Kidney epithelial cell (primary cell): ENCODE results near the gene ATP6V1E1. TPM values are rescaled to one million over a fixed set of nuclear protein-coding genes. Genes with fewer than 3 reads are reported as not detected.
"Not testable (repeated sequence)": the region's sequence is repeated elsewhere in the genome, so short reads cannot be mapped to it uniquely, and the experiment has no call there.

ENCODE experiments used
- DNase-seq: peaks from one replicate; pipeline ENCODE4 v3.0.0-alpha.2; 2010; ENCODE audit warnings: low read depth
- H3K27me3 ChIP-seq: 2 replicates; pipeline ENCODE4 v1.6.0; 2011; ENCODE audit warnings: low read length; ENCODE audit not compliant: control insufficient read depth, insufficient read depth
- H3K36me3 ChIP-seq: 2 replicates; pipeline ENCODE4 v1.5.1; 2011; ENCODE audit warnings: low read length; ENCODE audit not compliant: control insufficient read depth, insufficient read depth
- H3K4me3 ChIP-seq: 2 replicates; pipeline ENCODE4 v1.5.1; 2011; ENCODE audit warnings: low read depth, mild to moderate bottlenecking, control low read depth, low read length
- CTCF ChIP-seq: IDR thresholded peaks from 2 replicates; pipeline ENCODE4 v1.5.1; 2011; ENCODE audit warnings: mild to moderate bottlenecking, moderate library complexity, low read length, control low read depth, inconsistent platforms; ENCODE audit not compliant: insufficient read depth, poor library complexity, severe bottlenecking
- total RNA-seq: library from RNA; depleted of rRNA; stranded (reverse); fragments of >200 nt; gene quantifications from 2 replicates; pipeline ENCODE4 v1.2.3, GENCODE V29; 2015

Gene ATP6V1E1
- total RNA-seq = 161 and 172 TPM in 2 replicates

DNA sequence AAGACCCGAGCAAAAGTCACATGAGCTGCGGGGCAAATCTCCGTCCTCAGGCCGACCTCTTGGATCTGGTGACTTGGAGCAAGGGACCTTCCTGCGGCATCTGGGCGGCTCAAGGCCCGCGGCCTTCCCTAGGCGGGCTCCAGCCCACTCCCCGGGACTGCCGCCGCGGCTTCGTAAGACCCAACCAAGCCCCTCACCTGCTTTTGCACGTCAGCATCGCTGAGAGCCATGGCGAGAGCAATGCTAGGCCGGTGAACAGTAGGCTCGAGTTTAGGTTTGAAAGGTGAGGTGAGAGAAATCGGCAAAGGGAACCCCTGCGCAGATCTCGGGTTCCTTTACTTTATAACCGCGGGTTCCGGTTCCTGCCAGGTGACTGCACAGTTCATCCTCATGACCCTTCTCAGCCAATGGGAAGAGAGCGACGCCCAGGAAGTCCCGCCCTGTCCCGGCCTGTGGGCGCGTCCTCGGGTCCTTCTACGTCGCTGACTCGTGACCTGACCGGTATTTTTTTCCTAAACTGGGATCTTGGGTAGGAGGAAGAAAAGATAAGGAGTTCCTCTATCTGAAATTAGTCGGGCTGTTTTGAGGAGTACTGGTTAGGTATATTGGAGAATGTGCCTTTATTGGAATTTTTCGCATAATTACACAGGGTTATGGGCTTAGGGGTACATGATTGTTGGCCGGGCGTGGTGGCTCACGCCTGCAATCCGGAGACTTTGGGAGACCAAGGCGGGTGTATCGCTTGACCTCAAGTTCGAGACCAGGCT lies at the start of gene ATP6V1E1:
TSS of gene ATP6V1E1 (minus strand) at position 344 of the 767 bp plus-strand sequence. CDS start at position 230, 114 bp downstream.
- H3K4me3 ChIP-seq = peak within 1 kb of the TSS; percentile 99
- no peak for TF ChIP-seq CTCF
- H3K27me3 ChIP-seq = no peaks in the 10 kb centered on the region
- H3K36me3 ChIP-seq = no peaks in the 10 kb centered on the region
- peak; percentile 93 for DNase-seq

DNA sequence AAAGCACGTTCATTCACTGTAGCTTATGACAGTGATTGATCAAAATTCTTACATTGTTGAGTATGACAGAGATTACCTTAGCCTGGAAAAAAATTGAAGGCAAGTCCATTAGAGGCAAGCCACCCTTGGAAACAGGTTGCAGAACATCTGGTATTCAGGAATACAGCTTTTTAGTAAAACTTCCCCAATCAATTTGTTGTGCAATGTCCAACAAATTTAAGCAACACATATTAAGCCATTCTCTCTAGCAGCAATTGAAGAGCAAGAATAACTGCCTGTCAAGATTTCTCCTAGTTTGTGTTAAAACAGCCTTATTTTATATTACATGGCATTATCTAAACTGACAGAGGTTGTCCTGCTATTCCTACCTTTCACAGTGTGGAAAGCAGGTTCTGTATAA lies 47.0 kb upstream of the ATP6V1E1 start:
- no peak for TF ChIP-seq CTCF

DNA sequence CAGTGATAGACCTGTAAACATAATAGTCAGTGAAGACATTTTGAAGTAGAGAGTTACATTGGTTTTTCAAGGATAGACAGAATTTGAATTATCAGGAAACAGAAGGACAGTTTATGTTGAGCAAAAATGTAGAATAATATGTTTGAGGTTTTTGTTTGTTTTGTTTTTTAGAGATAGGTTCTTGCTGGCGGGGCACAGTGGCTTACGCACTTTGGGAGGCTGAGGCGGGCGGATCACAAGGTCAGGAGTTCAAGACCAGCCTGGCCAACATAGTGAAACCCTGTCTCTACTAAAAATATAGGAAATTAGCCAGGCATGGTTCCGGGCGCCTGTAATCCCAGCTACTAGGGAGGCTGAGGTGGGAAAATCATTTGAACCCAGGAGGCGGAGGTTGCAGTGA lies 45.6 kb upstream of the ATP6V1E1 start:
- Histone ChIP-seq H3K4me3 (no peak overlapping the region), H3K27me3 (no peaks in the 10 kb centered on the region), H3K36me3 (no peaks in the 10 kb centered on the region)
- no peak for DNase-seq
- TF ChIP-seq CTCF = no peak

More for the DNA sequence above, 47.0 kb upstream of the ATP6V1E1 start:
- Histone ChIP-seq H3K4me3 (no peak overlapping the region), H3K27me3 (no peaks in the 10 kb centered on the region), H3K36me3 (no peaks in the 10 kb centered on the region)
- DNase-seq = no peak

DNA sequence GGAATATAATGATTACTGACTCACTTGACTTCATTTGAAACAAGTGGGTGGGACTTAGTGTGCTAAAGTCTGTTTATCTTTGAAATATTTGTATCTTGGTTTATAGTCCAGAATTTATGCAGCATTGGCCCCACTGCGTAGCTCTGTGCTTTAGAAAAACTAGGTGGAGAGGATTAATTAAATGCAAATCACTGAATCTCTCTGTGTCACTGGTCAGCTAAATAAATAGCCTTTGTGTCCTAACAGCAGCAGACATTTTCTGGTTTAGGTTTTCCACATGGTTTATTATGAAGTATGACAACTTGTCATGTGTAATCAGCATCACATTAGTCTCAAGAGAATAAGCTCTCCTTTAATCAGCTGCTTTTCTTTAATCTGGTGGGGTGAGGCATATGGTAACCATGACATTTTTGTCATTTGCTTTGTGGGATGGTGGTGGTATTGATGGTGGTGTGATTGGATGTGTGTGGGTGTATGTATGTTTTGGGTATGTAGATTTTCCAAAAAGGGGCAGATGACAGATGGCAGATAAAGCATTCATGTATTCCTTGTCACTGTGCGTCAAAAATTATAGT lies 44.0 kb upstream of the ATP6V1E1 start:
- Histone ChIP-seq H3K36me3 (no peaks in the 10 kb centered on the region), H3K4me3 (no peak overlapping the region), H3K27me3 (no peaks in the 10 kb centered on the region)
- DNase-seq = no peak
- no peak for TF ChIP-seq CTCF

- not testable (repeated sequence) for DNase-seq, H3K4me3 ChIP-seq, H3K27me3 ChIP-seq
These were observed 43.1 kb upstream of the ATP6V1E1 start for GRCh38 chr22:17671521-17672092.

GRCh38 chr22:17665854-17666253 lies 37.3 kb upstream of the ATP6V1E1 start:
- no peak for TF ChIP-seq CTCF
- no peak for DNase-seq
- H3K36me3 ChIP-seq = peaks cover 1% of the 10 kb centered on the region
- H3K27me3 ChIP-seq = no peaks in the 10 kb centered on the region
- H3K4me3 ChIP-seq = no peak overlapping the region

More at GRCh38 chr22:17671521-17672092, 43.1 kb upstream of the ATP6V1E1 start:
- not testable (repeated sequence) for H3K36me3 ChIP-seq
